Uterus (tissue), 4 donors: ENCODE results near the gene SLCO2B1. TPM values are rescaled to one million over a fixed set of nuclear protein-coding genes. Genes with fewer than 3 reads are reported as not detected.

ENCODE experiments used
- DNase-seq, 2 donors: peaks; one replicate each; pipeline ENCODE4 v3.0.0-alpha.2; 2019 to 2020
- H3K27ac ChIP-seq, 2 donors: fragments of 200-600 bp; sonication (generic); 1 replicate in 1 of 2; 2 replicates in 1 of 2; pipeline ENCODE4 v1.5.1; 2016 to 2018
- H3K27me3 ChIP-seq, 2 donors: fragments of 200-600 bp; sonication (generic); one replicate each; pipeline ENCODE4 v1.5.1; 2018 to 2019; ENCODE audit warnings: control low read depth in 1 of 2
- H3K36me3 ChIP-seq, 2 donors: fragments of 200-600 bp; sonication (generic); one replicate each; pipeline ENCODE4 v1.5.1; 2019; ENCODE audit warnings: control low read depth in 1 of 2
- H3K4me1 ChIP-seq, 2 donors: fragments of 200-600 bp; sonication (generic); one replicate each; pipeline ENCODE4 v1.5.1; 2018 to 2019; ENCODE audit warnings: control low read depth in 1 of 2
- H3K4me3 ChIP-seq, 2 donors: fragments of 200-600 bp; sonication (generic); 1 replicate in 1 of 2; 2 replicates in 1 of 2; pipeline ENCODE4 v1.5.1; 2018 to 2019; ENCODE audit warnings: mild to moderate bottlenecking in 1 of 2
- H3K9me3 ChIP-seq, 2 donors: fragments of 200-600 bp; sonication (generic); one replicate each; pipeline ENCODE4 v1.5.1; 2019; ENCODE audit warnings: control low read depth in 1 of 2
- POLR2A ChIP-seq, 2 donors: fragments of 450-650 bp; IDR thresholded peaks; one replicate each; pipeline ENCODE4 v1.6.1; 2016; ENCODE audit warnings: antibody characterized with exemption in 2 of 2, mild to moderate bottlenecking in 1 of 2, moderate library complexity in 1 of 2
- intact Hi-C: fragments of 100-400 bp; cut with DNase I; formaldehyde crosslinking; loops from one replicate; pipeline ENCODE4 v1.15.1; 2023; ENCODE audit warnings: low total_unique reads
- total RNA-seq, 4 donors: library from RNA; depleted of rRNA in 3 of 4; stranded (reverse); fragments of >200 nt in 3 of 4; gene quantifications; one replicate each; pipeline versions ENCODE4 v1.1.0 to v1.2.4, GENCODE V29; 2014 to 2023
- TF ChIP-seq, protein P1 (sequence below), 4 experiments: fragments of 200-600 bp in 2 of 4; fragments of 450-650 bp in 2 of 4; sonication (generic) in 2 of 4; IDR thresholded peaks; one replicate each; pipeline ENCODE4 v1.5.1; 2016 to 2019; ENCODE audit warnings: antibody characterized with exemption in 4 of 4, mild to moderate bottlenecking in 2 of 4, moderate library complexity in 1 of 4
- donor health status: DM: yes; HTN: yes; CAD: no.

Gene SLCO2B1
- total RNA-seq, 4 donors from 2014 or later = 11.8 to 58.1 (median 31.8) TPM

DNA sequence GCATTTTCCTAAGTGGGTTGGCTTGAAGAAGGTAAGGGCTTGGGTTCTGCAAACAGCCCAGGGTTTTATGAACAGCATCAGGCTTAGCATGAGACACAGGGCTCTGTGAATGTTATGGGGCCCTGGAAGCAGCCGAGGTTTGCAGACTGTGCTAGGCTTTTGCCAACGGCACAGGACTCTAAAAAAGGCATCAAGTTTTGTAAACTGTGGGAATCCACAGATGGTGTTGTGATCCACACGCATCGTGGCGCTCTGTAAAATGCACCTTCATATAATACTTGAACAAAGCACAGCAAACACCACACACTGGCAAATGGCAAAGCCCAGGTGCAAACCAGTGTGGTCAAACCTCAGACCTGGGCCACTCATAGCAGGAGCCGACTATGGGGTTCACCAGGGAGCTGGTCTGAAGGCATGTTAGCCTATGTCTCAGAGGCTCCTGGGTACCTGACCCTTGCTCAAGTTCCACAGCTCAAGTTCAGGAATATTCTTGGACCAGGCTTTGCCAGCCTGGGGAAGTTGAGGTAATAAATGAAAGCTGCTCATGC lies 2.4 kb upstream of the SLCO2B1 start:
- no peak overlapping the region for H3K4me3 ChIP-seq
- H3K27me3 ChIP-seq = no peaks in the 10 kb centered on the region
- intact Hi-C loops = no loop called here
- no peak for TF ChIP-seq POLR2A (IDR thresholded peaks at IDR 0.05)
- TF ChIP-seq, protein P1, sequence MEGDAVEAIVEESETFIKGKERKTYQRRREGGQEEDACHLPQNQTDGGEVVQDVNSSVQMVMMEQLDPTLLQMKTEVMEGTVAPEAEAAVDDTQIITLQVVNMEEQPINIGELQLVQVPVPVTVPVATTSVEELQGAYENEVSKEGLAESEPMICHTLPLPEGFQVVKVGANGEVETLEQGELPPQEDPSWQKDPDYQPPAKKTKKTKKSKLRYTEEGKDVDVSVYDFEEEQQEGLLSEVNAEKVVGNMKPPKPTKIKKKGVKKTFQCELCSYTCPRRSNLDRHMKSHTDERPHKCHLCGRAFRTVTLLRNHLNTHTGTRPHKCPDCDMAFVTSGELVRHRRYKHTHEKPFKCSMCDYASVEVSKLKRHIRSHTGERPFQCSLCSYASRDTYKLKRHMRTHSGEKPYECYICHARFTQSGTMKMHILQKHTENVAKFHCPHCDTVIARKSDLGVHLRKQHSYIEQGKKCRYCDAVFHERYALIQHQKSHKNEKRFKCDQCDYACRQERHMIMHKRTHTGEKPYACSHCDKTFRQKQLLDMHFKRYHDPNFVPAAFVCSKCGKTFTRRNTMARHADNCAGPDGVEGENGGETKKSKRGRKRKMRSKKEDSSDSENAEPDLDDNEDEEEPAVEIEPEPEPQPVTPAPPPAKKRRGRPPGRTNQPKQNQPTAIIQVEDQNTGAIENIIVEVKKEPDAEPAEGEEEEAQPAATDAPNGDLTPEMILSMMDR (IDR thresholded peaks at IDR 0.05) = no peak
- H3K27ac ChIP-seq = no peak overlapping the region
- no peak for DNase-seq
- no peaks in the 10 kb centered on the region for H3K4me1 ChIP-seq
- H3K9me3 ChIP-seq = no peaks in the 10 kb centered on the region
- H3K36me3 ChIP-seq = no peaks in the 10 kb centered on the region

DNA sequence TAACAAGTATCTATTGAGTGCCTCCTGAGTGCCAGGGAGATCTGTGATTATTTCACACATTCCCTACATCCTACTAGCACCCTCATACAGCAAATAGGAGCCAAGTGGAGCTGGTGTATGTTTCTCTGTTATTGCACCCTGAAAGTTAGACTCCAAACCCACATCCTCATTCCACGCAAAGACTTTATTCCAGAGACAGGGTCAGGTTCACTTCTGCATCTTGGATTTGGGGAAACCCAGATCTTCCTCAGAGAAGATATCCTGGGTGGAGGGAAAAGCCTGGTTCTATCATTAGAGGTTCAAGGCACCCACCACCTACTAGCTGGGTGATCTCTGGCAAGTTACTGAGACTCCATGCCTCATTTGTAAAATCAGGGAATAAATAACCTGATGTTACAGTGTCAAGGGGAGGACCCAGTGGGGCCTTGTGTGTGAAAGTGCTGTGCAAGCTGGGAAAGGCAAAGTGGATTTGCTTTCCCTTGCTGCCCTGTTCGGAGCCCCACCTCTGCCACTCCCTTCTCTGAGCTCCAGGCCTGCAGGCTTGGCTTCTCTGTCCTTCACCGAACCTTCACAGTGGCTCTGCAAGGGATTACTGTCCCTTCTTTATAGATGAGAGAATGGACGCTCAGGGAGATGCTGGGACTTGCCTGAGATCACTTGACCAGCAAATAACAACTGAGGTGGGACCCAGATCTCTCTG lies 991 bp upstream of the SLCO2B1 start:
- Histone ChIP-seq H3K27ac (no peak overlapping the region), H3K9me3 (no peaks in the 10 kb centered on the region), H3K27me3 (no peaks in the 10 kb centered on the region), H3K36me3 (no peaks in the 10 kb centered on the region), H3K4me3 (no peak overlapping the region), H3K4me1 (no peaks in the 10 kb centered on the region)
- no peak for TF ChIP-seq POLR2A (IDR thresholded peaks at IDR 0.05)
- TF ChIP-seq, protein P1 (IDR thresholded peaks at IDR 0.05) = no peak
- intact Hi-C loops = no loop called here
- DNase-seq = no peak

DNA sequence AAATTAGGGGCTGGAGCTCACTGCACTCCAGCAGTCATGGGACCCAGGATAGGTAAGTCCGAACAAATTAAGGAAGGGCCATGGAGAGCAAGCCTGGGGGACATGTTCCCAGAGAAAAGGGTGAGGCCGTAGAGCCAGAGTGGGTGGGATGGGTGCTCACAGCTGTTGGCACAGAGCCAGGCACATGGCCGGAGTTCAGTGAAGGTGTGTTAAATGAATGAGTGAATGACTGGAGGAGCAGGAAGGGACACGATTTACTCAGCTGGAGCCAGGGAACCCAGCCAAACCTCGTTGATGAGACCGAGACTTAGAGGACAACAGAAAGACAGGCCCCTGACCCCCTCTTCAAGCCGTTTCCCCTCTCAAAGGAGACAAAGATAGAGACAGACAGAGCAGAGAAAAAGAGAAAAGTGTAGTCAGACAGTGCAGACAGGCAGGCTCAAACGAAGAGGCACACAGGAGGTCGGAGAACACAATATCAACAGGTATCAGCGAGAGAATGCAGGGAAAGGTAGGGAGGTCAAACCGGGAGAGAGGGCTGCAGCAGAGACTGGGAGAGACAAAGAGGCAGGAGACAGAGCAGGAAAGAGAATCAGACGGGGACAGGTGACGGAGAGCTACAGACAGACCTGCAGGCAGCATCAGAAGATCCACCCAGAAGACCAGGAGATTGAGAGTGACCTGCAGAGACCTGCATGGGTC lies 590 bp downstream of the SLCO2B1 start:
- H3K4me3 ChIP-seq = peak overlapping the region in 1 of 2 donors; percentile 19
- no peaks in the 10 kb centered on the region for H3K4me1 ChIP-seq
- intact Hi-C loops = no loop called here
- peak overlapping the region; percentile 8 to 57 for H3K27ac ChIP-seq
- H3K9me3 ChIP-seq = no peaks in the 10 kb centered on the region
- no peaks in the 10 kb centered on the region for H3K36me3 ChIP-seq
- TF ChIP-seq POLR2A (IDR thresholded peaks at IDR 0.05) = no peak
- TF ChIP-seq, protein P1 (IDR thresholded peaks at IDR 0.05) = no peak
- no peaks in the 10 kb centered on the region for H3K27me3 ChIP-seq
- no peak for DNase-seq

DNA sequence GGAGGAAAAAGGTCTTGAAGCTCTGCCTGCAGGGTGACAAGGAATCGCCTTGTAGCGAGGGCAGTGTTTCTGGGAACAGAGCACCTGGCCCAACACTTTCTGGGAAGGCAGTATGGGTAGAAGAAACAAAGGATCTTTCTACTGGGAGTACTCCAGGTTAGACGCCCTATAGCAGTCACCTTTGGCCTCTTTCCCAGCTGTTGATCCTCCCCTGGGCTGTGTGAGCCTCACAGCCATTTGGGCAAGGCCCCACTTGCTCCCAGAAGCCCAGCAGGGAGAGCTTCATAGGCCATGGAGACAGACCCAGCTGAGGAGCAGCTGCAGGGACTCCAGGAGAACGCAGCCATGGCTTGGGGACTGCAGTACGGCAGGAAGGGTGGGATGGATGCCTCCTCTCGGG lies 1.2 kb downstream of the SLCO2B1 start:
- H3K27me3 ChIP-seq = no peaks in the 10 kb centered on the region
- no peak for TF ChIP-seq POLR2A (IDR thresholded peaks at IDR 0.05)
- TF ChIP-seq, protein P1 (IDR thresholded peaks at IDR 0.05) = no peak
- no peaks in the 10 kb centered on the region for H3K36me3 ChIP-seq
- no peaks in the 10 kb centered on the region for H3K9me3 ChIP-seq
- peak overlapping the region in 1 of 2 donors; percentile 2 for H3K4me3 ChIP-seq
- intact Hi-C loops = no loop called here
- peak overlapping the region; percentile 18 to 57 for H3K27ac ChIP-seq
- H3K4me1 ChIP-seq = no peaks in the 10 kb centered on the region
- no peak for DNase-seq
